Limb (tissue), 2 donors: Measurements from ENCODE around the gene SEPTIN8.

ENCODE experiments used
- DNase-seq, 2 donors: peaks; one replicate each; pipeline ENCODE4 v3.0.0-alpha.2; 2016; ENCODE audit errors: extremely low spot score in 2 of 2

The SEPTIN8 gene

GRCh38 chr5:132708645-132709044 is 68.4 kb downstream of the SEPTIN8 start:
- no peak for DNase-seq

- no peak for DNase-seq
These were observed 72.2 kb downstream of the SEPTIN8 start for GRCh38 chr5:132704875-132705274.
